Karpas-422 (cell line): ENCODE data around the gene PIF1. TPM values are rescaled to one million over a fixed set of nuclear protein-coding genes. Genes with fewer than 3 reads are reported as not detected.

Experiments
- DNase-seq: peaks from one replicate; pipeline ENCODE4 v3.0.0-alpha.2; 2015
- H2AFZ ChIP-seq: fragments of 200-600 bp; sonication (generic); 2 replicates; pipeline ENCODE4 v1.6.1; 2014; ENCODE audit warnings: antibody characterized with exemption, low read length, mixed read lengths
- H3K27ac ChIP-seq: fragments of 200-600 bp; sonication (generic); 2 replicates; pipeline ENCODE4 v1.5.1; 2014; ENCODE audit warnings: mild to moderate bottlenecking, low read length, moderate library complexity
- H3K27me3 ChIP-seq: fragments of 200-600 bp; sonication (generic); 2 replicates; pipeline ENCODE4 v1.6.1; 2014; ENCODE audit warnings: low read length, mixed read lengths
- H3K36me3 ChIP-seq: fragments of 200-600 bp; sonication (generic); 2 replicates; pipeline ENCODE4 v1.6.1; 2014; ENCODE audit warnings: low read length, mixed read lengths; ENCODE audit not compliant: insufficient read depth
- H3K4me1 ChIP-seq: fragments of 200-600 bp; sonication (generic); 2 replicates; pipeline ENCODE4 v1.6.1; 2014; ENCODE audit warnings: mild to moderate bottlenecking, low read length, mixed read lengths
- H3K4me2 ChIP-seq: fragments of 200-600 bp; sonication (generic); 2 replicates; pipeline ENCODE4 v1.6.1; 2014; ENCODE audit warnings: low read length, low read depth, mild to moderate bottlenecking; ENCODE audit not compliant: poor library complexity, severe bottlenecking
- H3K4me3 ChIP-seq: fragments of 200-600 bp; sonication (generic); 2 replicates; pipeline ENCODE4 v1.5.1; 2014; ENCODE audit warnings: mild to moderate bottlenecking, antibody characterized with exemption, low read length, mixed read lengths
- H3K79me2 ChIP-seq: fragments of 200-600 bp; sonication (generic); 2 replicates; pipeline ENCODE4 v1.6.1; 2014; ENCODE audit warnings: mild to moderate bottlenecking, low read length, mixed read lengths
- H3K9ac ChIP-seq: fragments of 200-600 bp; sonication (generic); 2 replicates; pipeline ENCODE4 v1.6.0; 2014; ENCODE audit warnings: low read length
- H3K9me2 ChIP-seq: fragments of 200-600 bp; sonication (generic), shearing (Covaris generic); replicated peaks from 2 replicates; pipeline ENCODE4 v1.6.0; 2014; ENCODE audit warnings: mild to moderate bottlenecking, low read length, moderate library complexity; ENCODE audit not compliant: insufficient read depth
- H3K9me3 ChIP-seq: fragments of 300-700, 200-600 bp; sonication (generic); 2 replicates; pipeline ENCODE4 v1.6.1; 2014; ENCODE audit warnings: low read length, mixed read lengths
- H4K20me1 ChIP-seq: fragments of 200-600 bp; sonication (generic); 2 replicates; pipeline ENCODE4 v1.6.1; 2014; ENCODE audit warnings: mild to moderate bottlenecking, antibody characterized with exemption, low read length, low read depth; ENCODE audit not compliant: insufficient read depth
- total RNA-seq: library from RNA; depleted of rRNA; stranded (reverse); fragments of >200 nt; shearing (Covaris generic); gene quantifications from 2 replicates; pipeline ENCODE4 v1.2.3, GENCODE V29; 2014; ENCODE audit warnings: low replicate concordance

The PIF1 gene
- total RNA-seq, 1 experiment from 2014 or later = 18.6 TPM

- Histone ChIP-seq H3K4me1 (peaks cover 53% of the 10 kb centered on the region), H3K27ac (no peak overlapping the region), H3K4me2 (no peak overlapping the region), H3K27me3 (no peaks in the 10 kb centered on the region), H4K20me1 (no peaks in the 10 kb centered on the region; the same call in 1 of the 2 replicates), H3K9ac (no peak overlapping the region), H3K79me2 (peaks cover 22% of the 10 kb centered on the region), H3K9me2 (no peaks in the 10 kb centered on the region), H3K36me3 (no peaks in the 10 kb centered on the region), H3K9me3 (no peaks in the 10 kb centered on the region), H3K4me3 (no peak overlapping the region), H2AFZ (no peak overlapping the region)
- no peak for DNase-seq
Measured at GRCh38 chr15:64854041-64854440, 28.6 kb upstream of the PIF1 start.

DNA sequence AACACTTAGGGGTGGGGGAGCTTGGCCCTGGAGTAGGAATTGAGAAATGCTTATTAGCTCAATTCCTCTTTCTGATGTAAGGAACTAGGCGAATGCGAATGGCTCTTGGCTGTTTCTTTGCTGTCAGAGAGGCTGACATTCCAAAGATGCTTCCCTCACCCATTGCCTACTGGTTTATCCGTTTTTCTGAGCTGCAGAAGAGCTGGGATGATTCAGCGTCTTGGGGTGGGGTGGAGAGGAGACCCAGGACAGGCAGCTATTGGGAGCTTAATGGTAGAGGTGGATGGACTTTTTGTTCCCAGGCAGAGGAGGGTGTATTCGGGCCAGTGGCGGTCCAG lies 26.0 kb upstream of the PIF1 start:
- no peak overlapping the region for H3K27ac ChIP-seq
- H4K20me1 ChIP-seq = peaks cover 8% of the 10 kb centered on the region; the same call in 1 of the 2 replicates
- H3K4me2 ChIP-seq = no peak overlapping the region
- H3K9me2 ChIP-seq = no peaks in the 10 kb centered on the region
- peaks cover 27% of the 10 kb centered on the region for H3K79me2 ChIP-seq
- peaks cover 52% of the 10 kb centered on the region for H3K4me1 ChIP-seq
- no peak overlapping the region for H2AFZ ChIP-seq
- H3K27me3 ChIP-seq = no peaks in the 10 kb centered on the region
- peaks cover 6% of the 10 kb centered on the region; the same call in 1 of the 2 replicates for H3K36me3 ChIP-seq
- DNase-seq = no peak
- no peaks in the 10 kb centered on the region for H3K9me3 ChIP-seq
- no peak overlapping the region for H3K9ac ChIP-seq
- H3K4me3 ChIP-seq = no peak overlapping the region

DNA sequence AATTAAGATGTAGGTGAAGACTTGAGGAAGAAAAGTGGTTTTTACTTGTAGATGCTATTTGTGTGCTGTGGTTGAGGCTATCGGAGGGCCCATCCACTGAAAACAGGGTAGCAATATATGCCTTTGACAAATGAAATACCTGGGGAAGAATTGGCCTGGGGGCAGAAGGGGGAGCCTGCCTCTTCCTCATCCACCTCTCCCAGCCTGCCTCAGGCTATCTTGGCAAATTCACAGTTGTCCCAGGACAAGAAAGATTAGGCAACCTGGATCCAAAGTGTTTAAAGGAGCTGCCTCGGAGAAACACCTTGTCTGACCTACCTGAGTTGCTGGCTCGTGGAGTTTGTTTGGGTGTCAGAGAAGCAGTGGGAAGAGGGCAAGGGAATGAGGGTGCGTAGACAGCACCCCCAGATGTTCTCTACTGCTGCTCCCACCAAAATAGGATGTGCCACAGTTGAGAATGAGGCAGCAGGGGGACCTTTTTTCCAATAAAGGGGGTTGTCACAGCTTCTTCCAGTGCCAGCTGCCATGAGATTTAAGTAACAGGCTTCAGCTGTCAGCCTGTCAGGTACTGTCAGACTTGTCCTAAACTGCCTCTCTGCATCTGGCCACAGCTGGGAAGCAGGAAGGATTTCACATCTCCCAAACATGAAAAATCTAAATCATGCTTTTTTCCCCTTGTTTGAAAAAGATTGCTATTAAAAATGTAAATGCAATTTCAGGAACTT lies 25.5 kb upstream of the PIF1 start:
- Histone ChIP-seq H3K36me3 (peaks cover 6% of the 10 kb centered on the region; the same call in 1 of the 2 replicates), H3K9ac (no peak overlapping the region), H3K79me2 (peaks cover 30% of the 10 kb centered on the region), H3K4me3 (no peak overlapping the region), H2AFZ (no peak overlapping the region), H3K27me3 (no peaks in the 10 kb centered on the region), H3K27ac (no peak overlapping the region), H3K4me2 (no peak overlapping the region), H4K20me1 (peaks cover 9% of the 10 kb centered on the region; the same call in 1 of the 2 replicates), H3K9me2 (no peaks in the 10 kb centered on the region), H3K4me1 (peaks cover 52% of the 10 kb centered on the region), H3K9me3 (no peaks in the 10 kb centered on the region)
- no peak for DNase-seq

DNA sequence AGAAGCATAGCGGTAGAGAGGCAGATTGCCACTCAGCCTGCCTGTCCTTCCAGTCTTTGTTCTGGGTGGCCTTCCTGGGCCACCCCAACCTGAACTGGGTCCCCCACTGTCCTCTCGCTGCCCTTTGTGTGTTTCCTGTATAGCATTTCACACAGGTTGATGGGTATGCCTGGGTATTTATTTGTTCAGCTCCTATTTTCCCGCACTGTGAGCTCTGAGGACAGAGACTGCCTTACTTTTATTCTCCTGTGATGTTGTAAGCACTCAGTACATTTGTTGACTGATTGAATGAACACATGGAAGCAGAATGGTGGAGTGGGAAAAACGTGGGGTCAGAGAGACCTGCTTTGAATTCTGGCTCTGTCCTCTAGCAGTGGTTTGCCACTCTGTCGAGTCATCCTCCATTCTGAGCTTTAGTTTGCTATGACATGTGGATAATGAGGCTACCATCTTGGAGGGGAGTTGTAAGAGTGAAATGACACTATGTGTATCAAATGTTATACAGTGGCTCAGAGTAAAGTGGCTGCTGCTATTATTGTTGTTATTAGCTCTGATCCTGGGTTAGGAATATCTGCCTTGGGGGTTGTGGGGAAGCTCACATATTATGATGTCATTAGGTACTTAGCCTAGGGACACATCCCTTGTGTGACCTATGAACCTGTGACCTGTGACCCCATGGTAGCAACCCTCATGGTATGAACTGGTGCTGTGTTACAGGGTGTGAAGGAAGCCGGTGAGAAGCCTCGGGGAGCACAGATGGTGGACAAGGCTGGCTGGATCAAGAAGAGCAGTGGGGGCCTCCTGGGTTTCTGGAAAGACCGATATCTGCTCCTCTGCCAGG lies 22.6 kb upstream of the PIF1 start:
- Histone ChIP-seq H3K9me2 (no peaks in the 10 kb centered on the region), H3K79me2 (peaks cover 47% of the 10 kb centered on the region), H3K4me2 (peak overlapping the region; percentile 79), H2AFZ (no peak overlapping the region), H3K36me3 (peaks cover 6% of the 10 kb centered on the region; the same call in 1 of the 2 replicates), H3K9me3 (no peaks in the 10 kb centered on the region), H4K20me1 (peaks cover 12% of the 10 kb centered on the region; the same call in 1 of the 2 replicates), H3K4me1 (peaks cover 61% of the 10 kb centered on the region), H3K27me3 (no peaks in the 10 kb centered on the region), H3K9ac (peak overlapping the region; percentile 60), H3K27ac (peak overlapping the region; percentile 78), H3K4me3 (peak overlapping the region; percentile 46)
- DNase-seq = no peak

- Histone ChIP-seq H3K4me3 (peak overlapping the region; percentile 46), H3K9ac (peak overlapping the region; percentile 60), H3K36me3 (peaks cover 6% of the 10 kb centered on the region; the same call in 1 of the 2 replicates), H3K4me1 (peaks cover 68% of the 10 kb centered on the region), H3K9me3 (no peaks in the 10 kb centered on the region), H3K27me3 (no peaks in the 10 kb centered on the region), H2AFZ (no peak overlapping the region), H3K4me2 (peak overlapping the region; percentile 79), H3K79me2 (peaks cover 53% of the 10 kb centered on the region), H3K9me2 (no peaks in the 10 kb centered on the region), H3K27ac (peak overlapping the region; percentile 78), H4K20me1 (peaks cover 12% of the 10 kb centered on the region; the same call in 1 of the 2 replicates)
- no peak for DNase-seq
Measured at GRCh38 chr15:64847448-64847847, 22.0 kb upstream of the PIF1 start.

DNA sequence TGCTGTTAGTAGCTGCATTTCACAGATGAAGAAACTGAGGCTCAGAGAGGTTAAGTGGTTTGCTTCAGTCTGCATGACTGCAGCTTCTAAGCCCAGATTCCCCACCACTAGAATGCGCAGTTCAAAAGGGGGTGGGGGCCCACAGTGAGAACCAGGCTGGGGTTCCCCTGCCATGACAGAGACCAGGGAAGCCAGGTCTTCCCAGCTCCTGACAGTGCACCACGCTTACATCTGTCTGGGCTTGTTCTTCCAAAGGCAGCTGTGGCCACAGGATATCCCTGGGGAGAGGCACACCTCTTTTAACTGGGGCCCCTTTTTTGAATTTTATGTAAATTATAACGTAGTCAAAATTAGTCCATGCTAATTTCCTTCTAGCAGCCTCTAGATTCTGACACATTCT lies 21.6 kb upstream of the PIF1 start:
- peaks cover 6% of the 10 kb centered on the region; the same call in 1 of the 2 replicates for H3K36me3 ChIP-seq
- H3K9me2 ChIP-seq = no peaks in the 10 kb centered on the region
- no peaks in the 10 kb centered on the region for H3K9me3 ChIP-seq
- H3K4me3 ChIP-seq = peak overlapping the region; percentile 46
- H3K4me1 ChIP-seq = peaks cover 71% of the 10 kb centered on the region
- H4K20me1 ChIP-seq = peaks cover 12% of the 10 kb centered on the region; the same call in 1 of the 2 replicates
- H2AFZ ChIP-seq = no peak overlapping the region
- peaks cover 54% of the 10 kb centered on the region for H3K79me2 ChIP-seq
- H3K9ac ChIP-seq = peak overlapping the region; percentile 60; the same call in 1 of the 2 replicates
- no peaks in the 10 kb centered on the region for H3K27me3 ChIP-seq
- peak overlapping the region; percentile 78 for H3K27ac ChIP-seq
- peak overlapping the region; percentile 79 for H3K4me2 ChIP-seq
- DNase-seq = peak; percentile 82

- H3K27me3 ChIP-seq = no peaks in the 10 kb centered on the region
- peaks cover 72% of the 10 kb centered on the region for H3K4me1 ChIP-seq
- H3K9me3 ChIP-seq = no peaks in the 10 kb centered on the region
Measured at GRCh38 chr15:64845831-64846595, 20.6 kb upstream of the PIF1 start.

More at GRCh38 chr15:64845831-64846595, 20.6 kb upstream of the PIF1 start:
- no peak for DNase-seq
- H3K4me3 ChIP-seq = peak overlapping the region; percentile 80; the same call in 1 of the 2 replicates
- peaks cover 12% of the 10 kb centered on the region; the same call in 1 of the 2 replicates for H4K20me1 ChIP-seq
- H3K9me2 ChIP-seq = no peaks in the 10 kb centered on the region
- H2AFZ ChIP-seq = no peak overlapping the region
- H3K27ac ChIP-seq = peak overlapping the region; percentile 78
- H3K9ac ChIP-seq = peak overlapping the region; percentile 85
- peaks cover 53% of the 10 kb centered on the region for H3K79me2 ChIP-seq
- peaks cover 6% of the 10 kb centered on the region; the same call in 1 of the 2 replicates for H3K36me3 ChIP-seq
- peak overlapping the region; percentile 79 for H3K4me2 ChIP-seq
